Measurements from ENCODE around the gene ALS2CL.

Gene ALS2CL

DNA sequence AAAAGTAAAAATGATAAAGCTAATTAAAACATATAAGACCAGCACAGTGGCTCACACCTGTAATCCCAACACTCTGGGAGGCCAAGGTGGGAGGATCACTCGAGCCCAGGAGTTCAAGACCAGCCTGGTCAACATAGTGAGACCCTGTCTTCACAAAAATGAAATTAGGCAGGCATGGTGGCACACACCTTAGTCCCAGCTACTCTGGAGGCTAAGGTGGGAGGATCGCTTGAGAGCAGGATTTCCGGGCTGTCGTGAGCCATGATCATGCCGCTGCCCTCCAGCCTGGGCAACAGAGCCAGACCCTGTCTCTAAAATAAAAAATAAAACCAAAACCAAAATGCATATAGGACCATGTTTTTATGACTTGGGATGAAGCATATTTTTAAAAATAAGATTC is 29.0 kb upstream of the ALS2CL start:
- no peak for ATAC-seq (ENCODE audit: insufficient read depth, low read depth)
- no peaks in the 10 kb centered on the region for H3K4me1 ChIP-seq (ENCODE audit: insufficient read depth, low read length)
- no peaks in the 10 kb centered on the region for H3K27me3 ChIP-seq (ENCODE audit: insufficient read depth, low read length, poor library complexity)
- no peaks in the 10 kb centered on the region for H4K20me1 ChIP-seq (ENCODE audit: insufficient read depth, low read length)
- H2AFZ ChIP-seq (ENCODE audit: low read depth, low read length), result no peak overlapping the region
- TF ChIP-seq EZH2 (IDR thresholded peaks at IDR 0.05; ENCODE audit: borderline replicate concordance, low read depth, low read length, severe bottlenecking), result no peak
- no peak for TF ChIP-seq CTCF (IDR thresholded peaks at IDR 0.05; ENCODE audit: borderline replicate concordance, extremely low read depth, low read length, poor library complexity, severe bottlenecking)
- no peak overlapping the region for H3K4me3 ChIP-seq (ENCODE audit: low read depth in 1 of 2, low read length in 2 of 2)
- H3K9me3 ChIP-seq (ENCODE audit: insufficient read depth, low read length, severe bottlenecking), result no peaks in the 10 kb centered on the region
- H3K36me3 ChIP-seq (ENCODE audit: insufficient read depth, low read length), result no peaks in the 10 kb centered on the region
- DNase-seq, result no peak
- no peak overlapping the region for H3K4me2 ChIP-seq (ENCODE audit: insufficient read depth, low read length)
- no peaks in the 10 kb centered on the region for H3K79me2 ChIP-seq (ENCODE audit: insufficient read depth, low read length)
- H3K27ac ChIP-seq (ENCODE audit: low read length), result no peak overlapping the region
- H3K9ac ChIP-seq (ENCODE audit: low read depth, low read length), result no peak overlapping the region

GRCh38 chr3:46721009-46721408 is 27.5 kb upstream of the ALS2CL start:
- DNase-seq (no peak), ATAC-seq (ENCODE audit: insufficient read depth, low read depth) (no peak)
- no peaks in the 10 kb centered on the region for H3K36me3 ChIP-seq (ENCODE audit: insufficient read depth, low read length)
- no peak overlapping the region for H3K4me3 ChIP-seq (ENCODE audit: low read depth in 1 of 2, low read length in 2 of 2)
- H3K4me2 ChIP-seq (ENCODE audit: insufficient read depth, low read length), result no peak overlapping the region
- H3K9ac ChIP-seq (ENCODE audit: low read depth, low read length), result no peak overlapping the region
- no peaks in the 10 kb centered on the region for H4K20me1 ChIP-seq (ENCODE audit: insufficient read depth, low read length)
- no peaks in the 10 kb centered on the region for H3K4me1 ChIP-seq (ENCODE audit: insufficient read depth, low read length)
- no peaks in the 10 kb centered on the region for H3K9me3 ChIP-seq (ENCODE audit: insufficient read depth, low read length, severe bottlenecking)
- TF ChIP-seq CTCF (IDR thresholded peaks at IDR 0.05; ENCODE audit: borderline replicate concordance, extremely low read depth, low read length, poor library complexity, severe bottlenecking) (no peak), EZH2 (IDR thresholded peaks at IDR 0.05; ENCODE audit: borderline replicate concordance, low read depth, low read length, severe bottlenecking) (no peak)
- H2AFZ ChIP-seq (ENCODE audit: low read depth, low read length), result no peak overlapping the region
- H3K27ac ChIP-seq (ENCODE audit: low read length), result no peak overlapping the region
- no peaks in the 10 kb centered on the region for H3K79me2 ChIP-seq (ENCODE audit: insufficient read depth, low read length)
- H3K27me3 ChIP-seq (ENCODE audit: insufficient read depth, low read length, poor library complexity), result no peaks in the 10 kb centered on the region

- Histone ChIP-seq H3K4me1 (ENCODE audit: insufficient read depth, low read length) (no peaks in the 10 kb centered on the region), H3K27ac (ENCODE audit: low read length) (no peak overlapping the region), H3K9ac (ENCODE audit: low read depth, low read length) (no peak overlapping the region), H3K4me3 (ENCODE audit: low read depth in 1 of 2, low read length in 2 of 2) (no peak overlapping the region), H3K36me3 (ENCODE audit: insufficient read depth, low read length) (no peaks in the 10 kb centered on the region), H3K4me2 (ENCODE audit: insufficient read depth, low read length) (no peak overlapping the region), H3K27me3 (ENCODE audit: insufficient read depth, low read length, poor library complexity) (no peaks in the 10 kb centered on the region), H2AFZ (ENCODE audit: low read depth, low read length) (no peak overlapping the region), H3K9me3 (ENCODE audit: insufficient read depth, low read length, severe bottlenecking) (no peaks in the 10 kb centered on the region), H3K79me2 (ENCODE audit: insufficient read depth, low read length) (no peaks in the 10 kb centered on the region), H4K20me1 (ENCODE audit: insufficient read depth, low read length) (no peaks in the 10 kb centered on the region)
- ATAC-seq (ENCODE audit: insufficient read depth, low read depth) (no peak), DNase-seq (no peak)
- TF ChIP-seq EZH2 (IDR thresholded peaks at IDR 0.05; ENCODE audit: borderline replicate concordance, low read depth, low read length, severe bottlenecking) (no peak), CTCF (IDR thresholded peaks at IDR 0.05; ENCODE audit: borderline replicate concordance, extremely low read depth, low read length, poor library complexity, severe bottlenecking) (no peak)
These were observed 26.3 kb upstream of the ALS2CL start for GRCh38 chr3:46719735-46720271.
